Measurements from ENCODE around the gene CLOCK. TPM values are rescaled to one million over a fixed set of nuclear protein-coding genes. Genes with fewer than 3 reads are reported as not detected.

CLOCK gene
- polyA plus RNA-seq, 2 of the 4 experiments (the other 2 are of a cell fraction) = 6.6 to 14.2 TPM

- H3K9me3 ChIP-seq = no peaks in the 10 kb centered on the region
- H3K27ac ChIP-seq = no peak overlapping the region
- POLR2A ChIA-PET = no interaction called here
- no peak for TF ChIP-seq HDAC2 (IDR thresholded peaks at IDR 0.05)
- no peak for TF ChIP-seq REST (IDR thresholded peaks at IDR 0.05)
- no peak for TF ChIP-seq RFX5 (IDR thresholded peaks at IDR 0.05)
- no peak for TF ChIP-seq MAX (IDR thresholded peaks at IDR 0.05)
- no peak for TF ChIP-seq BCL3 (IDR thresholded peaks at IDR 0.05)
- no peak for TF ChIP-seq EHMT2 (IDR thresholded peaks at IDR 0.05; ENCODE audit: low read depth)
- no peak for TF ChIP-seq RARB (CRISPR knock-in tag; IDR thresholded peaks at IDR 0.05)
- no peak for TF ChIP-seq RNF2 (IDR thresholded peaks at IDR 0.05; ENCODE audit: borderline replicate concordance, low read depth)
- TF ChIP-seq TP53 (CRISPR knock-in tag; IDR thresholded peaks at IDR 0.05) = no peak
- no peak for TF ChIP-seq SREBF2 (IDR thresholded peaks at IDR 0.05)
- TF ChIP-seq CHD4 (IDR thresholded peaks at IDR 0.05; ENCODE audit: borderline replicate concordance) = no peak
- no peak for TF ChIP-seq CBX8 (IDR thresholded peaks at IDR 0.05)
- no peak for TF ChIP-seq ZNF302 (CRISPR knock-in tag; IDR thresholded peaks at IDR 0.05)
- TF ChIP-seq HOXB5 (CRISPR knock-in tag; IDR thresholded peaks at IDR 0.05) = no peak
- TF ChIP-seq POLR2AphosphoS2 (conservative IDR thresholded peaks at IDR 0.05; ENCODE audit: low read length) = no peak
- TF ChIP-seq JUNB (IDR thresholded peaks at IDR 0.05) = no peak
- no peak for TF ChIP-seq KDM5A (IDR thresholded peaks at IDR 0.05)
- H3K4me3 ChIP-seq = no peak overlapping the region
- no peak overlapping the region for H3K4me2 ChIP-seq
- ATAC-seq (no peak), DNase-seq (ENCODE audit: low read depth in 1 of 2, low spot score in 1 of 2) (no peak), FAIRE-seq (no peak)
- WGBS (ENCODE audit: missing lambda C conversion rate) = 93% methylated on average over 1 of the region's 1 CpG
- CTCF ChIA-PET = interaction anchor here (0.7 kb wide), 1 partner anchor 24 kb away, joined by 4 read pairs; no protein-coding TSS in a partner anchor
- H3K4me1 ChIP-seq = no peaks in the 10 kb centered on the region
These were observed 100.2 kb downstream of the CLOCK start for GRCh38 chr4:55446578-55446922.

GRCh38 chr4:55445921-55446577 is 100.7 kb downstream of the CLOCK start:
- CTCF ChIA-PET = interaction anchor here (0.6 to 1.8 kb wide), 6 partner anchors 24 to 420 kb away, joined by 3 to 6 read pairs (median 4); partner anchors contain the start of gene SRD5A3
- H3K9me3 ChIP-seq = no peaks in the 10 kb centered on the region
- H3K4me2 ChIP-seq = no peak overlapping the region
- DNase-seq (ENCODE audit: low read depth in 1 of 2, low spot score in 1 of 2) (no peak), ATAC-seq (no peak), FAIRE-seq (no peak)
- no peak for TF ChIP-seq REST (IDR thresholded peaks at IDR 0.05)
- no peak for TF ChIP-seq E2F6 (IDR thresholded peaks at IDR 0.05; ENCODE audit: borderline replicate concordance, low read depth)
- no peak for TF ChIP-seq EP300 (IDR thresholded peaks at IDR 0.05)
- no peak for TF ChIP-seq ZSCAN20 (CRISPR knock-in tag; IDR thresholded peaks at IDR 0.05)
- TF ChIP-seq HDAC2 (IDR thresholded peaks at IDR 0.05) = no peak
- no peak for TF ChIP-seq JUNB (IDR thresholded peaks at IDR 0.05)
- TF ChIP-seq CEBPB (IDR thresholded peaks at IDR 0.05) = no peak
- no peak for TF ChIP-seq RARB (CRISPR knock-in tag; IDR thresholded peaks at IDR 0.05)
- TF ChIP-seq FOXS1 (CRISPR knock-in tag; IDR thresholded peaks at IDR 0.05) = no peak
- TF ChIP-seq KDM5A (IDR thresholded peaks at IDR 0.05) = no peak
- no peak for TF ChIP-seq HOXB5 (CRISPR knock-in tag; IDR thresholded peaks at IDR 0.05)
- TF ChIP-seq HOXA7 (CRISPR knock-in tag; IDR thresholded peaks at IDR 0.05) = no peak
- no peak overlapping the region for H3K27ac ChIP-seq
- no peaks in the 10 kb centered on the region for H3K4me1 ChIP-seq
- H3K4me3 ChIP-seq = no peak overlapping the region
- WGBS (ENCODE audit: missing lambda C conversion rate) = 98% methylated on average over 2 of the region's 2 CpGs
- POLR2A ChIA-PET = no interaction called here
